ENCODE data around the gene SRGN. TPM values are rescaled to one million over a fixed set of nuclear protein-coding genes. Genes with fewer than 3 reads are reported as not detected.

SRGN gene
- total and polyA plus RNA-seq, 2 of the 8 experiments (the other 6 are each of a cell fraction or from before 2014, with no cell fraction given), result 0.06 TPM; not detected in 1

DNA sequence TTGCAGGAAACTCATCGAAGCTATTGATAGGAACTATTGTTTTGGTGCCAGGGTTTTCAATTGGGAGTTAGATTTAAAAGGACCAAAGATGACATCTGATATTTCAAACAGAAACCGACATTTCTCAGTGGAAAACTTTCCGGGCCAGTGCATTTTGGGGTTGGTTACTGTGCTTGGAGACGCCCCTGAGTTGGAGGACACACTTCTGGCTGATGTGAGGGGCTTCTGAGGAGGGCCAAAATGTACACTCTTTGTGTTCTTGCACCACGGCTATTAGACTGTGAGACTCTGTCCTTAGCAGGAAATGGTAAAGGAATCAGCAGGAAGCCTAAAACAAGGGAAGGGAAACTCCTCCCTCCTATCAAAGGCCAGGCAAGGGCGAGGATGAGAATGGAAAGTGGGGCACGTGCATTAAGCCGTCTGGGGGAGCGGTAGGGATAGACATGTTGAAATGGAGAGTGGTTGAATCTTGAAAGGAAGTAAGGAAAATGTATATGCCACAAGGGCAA, 1.8 kb upstream of the SRGN start:
- H3K27me3 ChIP-seq (replicated peaks in 1 of 4; ENCODE audit: control insufficient read depth in 3 of 4, extremely low read depth in 1 of 4, insufficient read depth in 3 of 4, low read length in 3 of 4), result no peaks in the 10 kb centered on the region
- FAIRE-seq (no peak), DNase-seq (ENCODE audit: low read depth in 1 of 2, low spot score in 2 of 2) (no peak)
- no peak overlapping the region for H3K23ac ChIP-seq (ENCODE audit: insufficient read length)
- H3K9ac ChIP-seq (replicated peaks in 1 of 4; ENCODE audit: extremely low read depth in 1 of 4, low read depth in 3 of 4, low read length in 3 of 4), result no peak overlapping the region
- H3K27ac ChIP-seq (ENCODE audit: low read depth, low read length), result no peak overlapping the region
- CTCF ChIA-PET (ENCODE audit: partially characterized antibody), result interaction anchor here (1.6 kb wide), 1 partner anchor 21 kb away, joined by 6 read pairs; no protein-coding TSS in a partner anchor
- peaks cover 0 to 4% (median 1%) of the 10 kb centered on the region in 4 experiments; a peak in 3 of 7 replicates for H3K4me1 ChIP-seq (replicated peaks in 1 of 4; ENCODE audit: control insufficient read depth in 3 of 4, insufficient read depth in 4 of 4, low read length in 3 of 4)
- H4K20me1 ChIP-seq (replicated peaks in 1 of 2; ENCODE audit: control insufficient read depth in 1 of 2, insufficient read depth in 2 of 2, low read length in 2 of 2), result no peaks in the 10 kb centered on the region
- no peak overlapping the region for H3K4ac ChIP-seq (replicated peaks; ENCODE audit: insufficient read length, low read depth, low read length)
- 69% methylated on average over 9 of the region's 9 CpGs; no CpG with 5 or more reads in 1 of the 2 experiments for WGBS, 2 experiments (ENCODE audit: extremely low coverage in 1 of 2, insufficient coverage in 1 of 2, insufficient read length in 1 of 2, insufficient replicate concordance in 2 of 2, low coverage in 1 of 2, low lambda C conversion rate in 2 of 2, missing lambda C conversion rate in 1 of 2)
- H2BK12ac ChIP-seq (ENCODE audit: low read depth, low read length), result peak overlapping the region; percentile 1; the same call in 1 of the 2 replicates
- H3K9me3 ChIP-seq (ENCODE audit: insufficient read depth in 2 of 2, low read depth in 1 of 2, low read length in 1 of 2), result no peaks in the 10 kb centered on the region
- H2BK15ac ChIP-seq (ENCODE audit: low read length), result no peak overlapping the region
- no peak overlapping the region for H2AK5ac ChIP-seq (ENCODE audit: low read depth, low read length)
- no peaks in the 10 kb centered on the region for H3K23me2 ChIP-seq (ENCODE audit: low read depth, low read length)
- H3K79me1 ChIP-seq (ENCODE audit: low read depth, low read length), result no peaks in the 10 kb centered on the region
- H3K4me2 ChIP-seq (ENCODE audit: insufficient read depth in 1 of 2, low read depth in 2 of 2, low read length in 2 of 2), result 0 out of 4 replicates have a peak overlapping the region, but pooled peaks of 1 of the 2 experiments have one; percentile 33
- no peak overlapping the region for H3K14ac ChIP-seq (ENCODE audit: insufficient read length)
- no peak overlapping the region for H3K56ac ChIP-seq (replicated peaks; ENCODE audit: insufficient read length, low read depth, low read length)
- H4K8ac ChIP-seq (ENCODE audit: extremely low read depth, insufficient read depth, low read length), result no peak overlapping the region
- H2BK5ac ChIP-seq (ENCODE audit: low read depth, low read length), result no peak overlapping the region
- H3K4me3 ChIP-seq (ENCODE audit: extremely low read depth in 1 of 4, insufficient read depth in 2 of 4, low read depth in 3 of 4, low read length in 4 of 4), result no peak overlapping the region
- H2BK120ac ChIP-seq (replicated peaks; ENCODE audit: low read depth, low read length), result no peak overlapping the region
- peak overlapping the region; percentile 90 for H2AFZ ChIP-seq (ENCODE audit: low read length)
- H3K18ac ChIP-seq (ENCODE audit: extremely low read depth, low read length), result no peak overlapping the region
- no peak overlapping the region for H2BK20ac ChIP-seq (ENCODE audit: low read length)
- H4K5ac ChIP-seq (ENCODE audit: insufficient read length, low read depth, low read length), result no peak overlapping the region
- POLR2A ChIA-PET (ENCODE audit: partially characterized antibody), result interaction anchor here (1.6 kb wide), 1 partner anchor 98 kb away, joined by 4 read pairs; no protein-coding TSS in a partner anchor
- H3K79me2 ChIP-seq (ENCODE audit: control insufficient read depth in 1 of 2, insufficient read depth in 2 of 2, low read length in 2 of 2), result no peaks in the 10 kb centered on the region
- no peaks in the 10 kb centered on the region for H3K36me3 ChIP-seq (ENCODE audit: control insufficient read depth in 2 of 4, insufficient read depth in 4 of 4, low read length in 3 of 4)
- no peak overlapping the region for H4K91ac ChIP-seq (replicated peaks; ENCODE audit: insufficient read length, low read length)
